LHCN-M2 (cell line): ENCODE results near the gene ASL. TPM values are rescaled to one million over a fixed set of nuclear protein-coding genes. Genes with fewer than 3 reads are reported as not detected.
"Not testable (repeated sequence)": the region's sequence is repeated elsewhere in the genome, so short reads cannot be mapped to it uniquely, and the experiment has no call there.

Experiments
- DNase-seq: peaks from one replicate; pipeline ENCODE4 v3.0.0-alpha.2; 2012; ENCODE audit warnings: low read depth
- total RNA-seq: library from RNA; depleted of rRNA; stranded (reverse); fragments of >200 nt; gene quantifications from 2 replicates; pipeline ENCODE4 v1.2.3, GENCODE V29; 2014

Gene ASL
- total RNA-seq, 1 experiment from 2014 or later, result 53.0 TPM

- no peak for DNase-seq
These were observed 1.1 kb downstream of the ASL start for GRCh38 chr7:66076462-66077329.

GRCh38 chr7:66078067-66078466 is 2.4 kb downstream of the ASL start:
- DNase-seq, result no peak

GRCh38 chr7:66082083-66082482 is 6.5 kb downstream of the ASL start:
- DNase-seq, result no peak

- no peak for DNase-seq
These were observed 7.3 kb downstream of the ASL start for GRCh38 chr7:66082886-66083415.

- DNase-seq, result no peak
These were observed 8.1 kb downstream of the ASL start for GRCh38 chr7:66083677-66084076.

GRCh38 chr7:66088861-66089838 is 13.5 kb downstream of the ASL start:
- DNase-seq, result no peak

- no peak for DNase-seq
These were observed 17.0 kb downstream of the ASL start for GRCh38 chr7:66092654-66093053.

- no peak for DNase-seq
These were observed 19.4 kb downstream of the ASL start for GRCh38 chr7:66095010-66095409.

DNA sequence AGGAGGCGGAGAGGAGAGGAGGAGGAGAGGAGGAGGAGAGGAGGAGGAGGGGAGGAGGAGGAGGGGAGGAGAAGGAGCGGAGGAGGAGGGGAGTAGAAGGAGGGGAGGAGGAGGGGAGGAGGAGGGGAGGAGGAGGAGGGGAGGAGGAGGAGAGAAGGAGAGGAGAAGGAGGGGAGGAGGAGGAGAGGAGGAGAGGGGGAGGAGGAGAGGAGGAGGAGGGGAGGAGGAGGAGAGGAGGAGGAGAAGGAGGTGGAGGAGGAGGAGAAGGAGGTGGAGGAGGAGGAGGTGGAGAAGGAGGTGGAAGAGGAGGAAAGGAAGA is 23.6 kb downstream of the ASL start:
- DNase-seq, result no peak

GRCh38 chr7:66099551-66100407 is 24.2 kb downstream of the ASL start:
- DNase-seq, result peak; percentile 81

GRCh38 chr7:66100408-66101050 is 24.9 kb downstream of the ASL start:
- DNase-seq, result no peak

GRCh38 chr7:66102168-66102567 is 26.5 kb downstream of the ASL start:
- DNase-seq, result not testable (repeated sequence)

- DNase-seq, result peak; percentile 46
These were observed 28.4 kb downstream of the ASL start for GRCh38 chr7:66103994-66104393.

- no peak for DNase-seq
These were observed 29.7 kb downstream of the ASL start for GRCh38 chr7:66105263-66105748.

DNA sequence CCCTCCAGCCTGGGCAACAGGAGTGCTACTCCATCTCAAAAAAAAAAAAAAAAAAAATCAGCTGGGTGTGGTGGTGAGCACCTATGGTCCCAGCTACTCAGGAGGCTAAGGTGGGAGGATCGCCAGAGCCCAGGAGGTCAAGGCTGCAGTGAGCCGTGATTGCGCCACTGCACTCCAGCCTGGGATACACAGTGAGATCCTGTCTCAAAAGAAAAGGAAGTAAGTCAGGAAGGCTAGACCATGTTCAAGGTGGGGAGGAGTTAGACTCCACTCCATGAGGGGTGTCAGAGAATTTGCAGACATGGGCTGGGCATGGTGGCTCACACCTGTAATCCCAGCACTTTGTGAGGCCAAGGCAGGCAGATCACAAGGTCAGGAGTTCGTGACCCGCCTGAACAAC is 32.8 kb downstream of the ASL start:
- not testable (repeated sequence) for DNase-seq

GRCh38 chr7:66110856-66111255 is 35.2 kb downstream of the ASL start:
- DNase-seq, result peak; percentile 97

DNA sequence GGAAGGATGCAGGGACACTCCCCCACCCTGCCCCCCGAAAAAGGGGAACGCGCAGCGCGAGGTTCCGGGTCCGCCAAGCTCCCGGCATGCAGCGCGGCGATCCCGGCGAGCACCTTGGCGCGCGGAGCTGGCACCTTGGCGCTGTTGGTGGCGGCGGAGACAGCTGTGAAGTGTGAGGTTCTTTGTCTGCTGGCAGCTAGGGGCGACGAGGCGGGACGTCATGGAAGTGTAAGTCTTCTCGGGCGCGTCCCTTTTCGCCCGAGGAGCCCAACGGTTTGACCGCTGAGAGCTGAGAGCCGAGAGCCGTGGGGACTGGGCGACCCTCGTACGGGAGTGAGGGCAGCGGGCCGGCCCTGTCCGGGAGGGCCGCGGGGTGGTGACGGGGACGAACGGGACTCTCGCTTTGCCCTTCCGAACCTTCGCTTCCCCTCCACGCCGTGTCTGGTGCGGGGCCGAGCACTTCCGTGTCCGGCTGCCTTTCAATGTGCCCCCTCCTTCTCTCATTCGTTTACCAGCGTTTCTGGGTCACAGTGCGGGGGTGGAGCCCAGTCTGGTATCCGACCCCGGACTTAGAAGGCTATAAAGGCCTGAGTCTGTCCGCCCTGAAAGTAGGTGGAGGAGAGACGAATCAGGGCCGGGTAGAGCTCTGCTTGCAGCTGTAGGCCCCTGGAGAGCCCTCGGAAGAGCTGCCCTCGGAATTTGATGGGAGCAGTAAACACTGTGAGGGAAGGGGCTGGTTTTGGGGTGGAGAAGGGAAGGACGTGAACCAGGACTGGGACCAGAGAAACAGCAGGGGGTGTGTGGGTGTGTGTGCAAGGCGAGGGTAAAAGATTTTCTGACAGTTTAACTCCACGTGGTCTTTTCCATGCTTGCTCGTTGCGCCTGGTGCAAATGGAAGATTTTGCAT is 39.4 kb downstream of the ASL start, which contains the start of gene CRCP:
Gene CRCP, plus strand, starts transcription at position 105 of the 907 bp plus-strand sequence. Its CDS starts 116 bp downstream, at position 221.
- peak; percentile 87 for DNase-seq

- DNase-seq, result not testable (repeated sequence)
These were observed 41.2 kb downstream of the ASL start for GRCh38 chr7:66116680-66117420.

DNA sequence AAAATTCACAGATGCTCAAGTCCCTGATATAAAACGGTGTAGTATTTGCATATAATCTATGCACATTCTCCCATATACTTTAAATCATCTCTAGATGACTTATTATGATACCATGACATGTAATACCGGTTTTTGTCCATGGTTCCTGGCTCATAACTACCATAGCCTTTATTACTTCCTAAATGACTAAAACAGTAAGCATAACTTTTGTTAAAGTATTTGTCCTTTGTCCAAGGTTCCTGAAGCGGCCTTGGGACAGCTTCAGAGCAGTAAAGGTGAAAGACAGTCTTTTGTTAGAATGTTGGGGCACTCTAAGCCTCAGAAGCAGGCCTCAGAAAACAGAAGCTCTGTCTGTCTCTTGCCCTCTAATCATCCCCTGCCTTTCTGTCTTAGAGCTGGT is 43.0 kb downstream of the ASL start:
- DNase-seq, result no peak
